CD4-positive, alpha-beta T cell treated with Interleukin-2 at 100 ng/mL for 4 hours (primary cell): ENCODE data around the gene TXNL4B.
"Not testable (repeated sequence)": the region's sequence is repeated elsewhere in the genome, so short reads cannot be mapped to it uniquely, and the experiment has no call there.

Experiments used
- DNase-seq: peaks from one replicate; pipeline ENCODE4 v3.0.0-alpha.2; 2020; ENCODE audit warnings: low spot score

Gene TXNL4B

DNA sequence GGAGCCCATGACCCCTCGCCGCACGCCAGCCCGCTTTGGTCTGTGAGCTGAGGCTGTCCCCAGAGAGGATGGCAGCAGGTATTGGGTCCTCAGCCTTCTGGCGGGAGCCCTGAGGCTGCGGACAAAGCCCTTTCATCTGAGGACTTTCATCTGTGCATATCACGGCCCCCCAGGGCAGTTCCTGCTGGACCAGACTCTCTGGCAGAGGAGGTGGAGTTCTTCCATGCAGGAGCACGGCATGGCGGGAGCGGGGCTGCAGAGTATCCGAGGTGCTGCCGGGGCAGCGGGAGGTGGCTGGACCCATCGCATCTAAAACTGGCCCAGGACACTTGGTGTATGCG, 19.0 kb upstream of the TXNL4B start:
- DNase-seq: no peak

DNA sequence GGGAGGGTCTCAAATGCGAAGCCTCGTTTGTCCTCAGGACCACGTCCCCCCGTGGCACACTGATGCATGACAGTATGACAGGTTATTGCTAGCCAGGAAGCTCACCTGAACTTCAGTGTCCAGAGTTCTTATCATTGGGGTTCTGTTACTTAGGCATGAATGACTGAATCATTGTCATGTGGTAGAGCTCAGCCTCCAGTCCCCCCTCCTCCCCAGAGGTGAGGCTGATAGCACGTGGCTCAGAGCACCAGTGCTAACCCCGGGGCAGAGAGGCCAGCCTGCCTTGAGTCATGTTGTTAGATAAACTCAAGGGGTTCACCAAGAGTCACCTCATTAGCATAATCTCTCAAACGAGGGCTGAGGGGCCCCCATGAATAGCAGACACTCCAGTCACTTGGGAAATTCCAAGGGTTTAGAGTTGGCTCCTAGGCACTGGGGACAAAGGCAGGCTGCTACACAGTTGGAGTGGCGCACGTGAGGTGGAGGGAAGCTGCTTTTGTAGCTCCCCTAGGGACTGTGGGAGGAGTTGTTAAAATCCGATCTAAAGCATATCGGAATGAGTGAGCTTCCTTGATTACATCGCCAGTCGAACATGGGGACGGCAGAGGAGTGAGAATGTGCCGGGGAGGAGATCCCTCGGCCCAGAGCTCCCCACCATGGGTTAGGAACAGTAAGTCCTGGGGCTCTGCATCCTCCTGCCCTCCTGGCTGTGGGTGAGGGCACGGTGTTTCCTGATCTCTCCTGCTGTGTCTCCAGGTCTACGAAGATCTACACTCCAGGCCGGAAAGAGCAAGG, 18.4 kb upstream of the TXNL4B start:
- no peak for DNase-seq

DNA sequence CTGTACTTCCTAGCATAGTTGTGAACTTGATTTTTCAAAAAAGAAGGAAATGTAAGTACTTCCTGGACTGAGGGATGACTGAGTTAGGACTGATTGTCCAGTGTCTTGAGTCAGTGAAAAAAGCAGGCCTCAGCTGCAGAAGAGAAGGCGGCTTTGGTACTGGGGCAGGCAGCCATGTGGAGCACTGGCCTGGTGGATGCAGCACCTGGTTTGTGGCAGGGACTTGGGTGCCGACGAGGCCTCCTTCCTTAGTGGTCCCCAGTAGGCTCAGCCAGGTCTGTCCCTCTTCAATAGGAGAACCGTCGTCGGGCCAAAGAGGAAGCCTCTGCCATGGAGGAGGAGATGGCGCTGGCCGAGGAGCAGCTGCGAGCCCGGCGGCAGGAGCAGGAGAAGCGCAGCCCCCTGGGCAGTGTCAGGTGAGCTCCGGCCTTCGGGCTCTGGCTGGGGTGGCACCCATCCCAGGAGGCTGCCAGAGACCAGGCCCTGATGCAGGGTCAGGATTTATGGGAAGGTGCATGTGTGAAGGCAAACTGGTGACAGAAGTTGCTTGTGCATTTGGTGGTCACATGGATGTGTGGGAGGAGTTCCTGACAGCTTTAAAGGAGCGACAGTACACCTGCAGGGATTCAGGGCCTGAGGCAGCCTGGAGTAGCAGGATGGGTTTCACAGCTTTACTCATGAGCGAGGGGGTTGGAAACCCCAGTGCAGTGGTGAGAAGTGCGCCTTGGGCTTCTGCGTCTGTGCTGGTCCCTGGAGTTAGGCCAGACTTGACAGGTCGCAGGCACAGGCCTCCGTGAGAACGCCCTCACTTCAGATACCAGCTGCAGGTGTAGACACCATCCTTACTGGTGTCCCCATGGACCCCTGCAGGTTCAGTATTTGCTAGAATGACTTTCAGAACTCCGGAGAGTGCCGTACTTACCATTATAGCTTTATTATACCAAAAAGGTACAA, 17.5 kb upstream of the TXNL4B start:
- DNase-seq: no peak

DNA sequence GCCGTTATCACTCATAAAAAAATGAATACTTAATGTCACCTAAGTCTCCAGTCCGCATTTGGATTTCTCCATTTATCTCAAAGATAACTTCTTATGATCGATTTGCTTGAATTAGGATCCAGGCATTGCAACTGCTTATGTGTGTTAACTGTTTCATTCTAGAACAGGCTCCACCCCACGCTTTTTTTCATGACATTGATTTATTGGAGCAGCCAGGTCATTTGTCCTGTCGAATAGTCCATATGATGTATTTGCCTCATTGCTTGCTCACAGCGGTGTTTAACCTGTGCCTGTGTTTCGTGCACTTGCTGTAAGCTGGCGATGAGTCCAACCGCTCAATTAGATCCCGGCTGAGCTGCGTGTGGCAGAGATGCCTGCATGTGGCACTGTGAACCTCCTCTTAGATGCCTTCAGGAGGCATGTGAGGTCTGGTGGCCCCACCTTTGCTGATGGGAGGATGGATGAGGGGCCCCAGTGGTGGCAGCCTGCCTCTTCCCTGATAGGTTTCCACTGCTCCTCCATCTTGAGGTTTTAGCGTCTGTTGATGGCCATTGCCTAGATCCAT, 16.6 kb upstream of the TXNL4B start:
- DNase-seq: no peak

DNA sequence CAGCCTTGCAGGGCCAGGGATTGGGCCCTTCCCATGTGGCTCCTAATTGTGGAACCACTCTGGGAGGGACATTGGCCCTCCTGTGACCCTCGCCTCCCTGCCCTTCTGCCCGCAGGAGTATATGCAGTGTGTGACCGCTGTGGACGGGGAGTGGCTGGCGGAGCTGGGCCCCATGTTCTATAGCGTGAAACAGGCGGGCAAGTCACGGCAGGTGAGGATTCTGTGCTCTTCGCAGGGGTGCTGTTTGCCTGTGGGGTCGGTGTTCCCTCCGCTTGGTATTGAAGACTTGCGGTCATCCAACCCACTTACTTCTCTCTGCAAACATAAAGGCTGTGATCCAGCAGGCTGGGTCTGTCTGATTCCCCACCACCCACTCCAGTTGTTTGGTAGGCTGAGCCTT, 15.9 kb upstream of the TXNL4B start:
- DNase-seq: no peak

DNA sequence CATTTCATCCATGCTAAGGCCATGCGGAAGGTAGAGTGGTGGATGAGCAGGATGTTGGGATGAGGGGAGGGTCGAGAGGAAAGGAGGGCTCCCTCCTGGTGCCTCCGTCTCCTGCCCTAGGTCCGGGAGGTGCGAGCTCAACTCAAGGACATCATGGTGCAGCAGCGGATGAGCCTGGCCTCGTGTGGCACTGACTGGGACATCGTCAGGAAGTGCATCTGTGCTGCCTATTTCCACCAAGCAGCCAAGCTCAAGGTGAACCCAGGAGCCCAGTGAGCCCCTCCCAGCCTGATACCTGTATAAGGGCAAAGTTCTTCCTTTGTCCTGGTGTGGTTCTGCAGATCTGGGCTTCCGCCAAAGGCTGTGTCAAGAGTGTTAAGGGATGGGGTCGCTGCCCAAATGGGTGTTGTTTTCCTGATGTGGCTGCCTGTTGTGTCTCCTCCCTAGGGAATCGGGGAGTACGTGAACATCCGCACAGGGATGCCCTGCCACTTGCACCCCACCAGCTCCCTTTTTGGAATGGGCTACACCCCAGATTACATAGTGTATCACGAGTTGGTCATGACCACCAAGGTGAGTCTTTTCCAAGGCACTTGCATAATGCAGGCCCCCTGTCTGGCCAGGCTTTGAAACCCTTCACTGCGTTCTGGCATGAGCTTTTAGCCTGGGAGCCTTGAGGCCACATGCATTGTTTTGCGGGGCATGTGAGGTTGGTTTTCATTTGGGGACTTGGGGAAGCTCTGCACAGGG, 15.1 kb upstream of the TXNL4B start:
- DNase-seq: no peak

DNA sequence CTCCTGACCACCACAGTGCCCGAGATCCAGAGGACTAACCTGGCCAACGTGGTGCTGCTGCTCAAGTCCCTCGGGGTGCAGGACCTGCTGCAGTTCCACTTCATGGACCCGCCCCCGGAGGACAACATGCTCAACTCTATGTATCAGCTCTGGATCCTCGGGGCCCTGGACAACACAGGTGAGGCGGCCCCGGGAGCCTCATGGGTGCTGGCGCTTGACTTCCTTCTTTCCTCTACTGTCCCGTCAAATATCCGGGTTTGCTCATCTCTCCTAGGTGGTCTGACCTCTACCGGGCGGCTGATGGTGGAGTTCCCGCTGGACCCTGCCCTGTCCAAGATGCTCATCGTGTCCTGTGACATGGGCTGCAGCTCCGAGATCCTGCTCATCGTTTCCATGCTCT, 14.0 kb upstream of the TXNL4B start:
- DNase-seq: no peak

DNA sequence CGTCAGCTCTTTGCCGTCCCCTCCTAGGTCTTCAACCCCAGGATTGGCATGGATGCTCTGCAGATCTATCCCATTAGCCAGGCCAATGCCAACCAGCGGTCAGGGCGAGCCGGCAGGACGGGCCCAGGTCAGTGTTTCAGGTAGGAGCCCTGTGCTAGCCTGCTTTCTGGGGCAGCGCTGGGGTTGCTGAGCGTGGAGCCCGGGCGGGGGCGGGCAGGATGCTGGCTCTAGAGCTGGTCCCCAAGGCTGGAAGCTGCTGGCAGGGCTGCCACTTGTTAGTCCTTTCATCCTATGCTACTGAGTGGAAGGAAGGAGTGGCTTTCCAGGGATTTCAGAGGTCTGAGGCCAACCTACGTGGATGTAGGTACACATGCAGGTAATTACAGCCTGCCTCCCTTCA, 12.6 kb upstream of the TXNL4B start:
- DNase-seq: no peak

DNA sequence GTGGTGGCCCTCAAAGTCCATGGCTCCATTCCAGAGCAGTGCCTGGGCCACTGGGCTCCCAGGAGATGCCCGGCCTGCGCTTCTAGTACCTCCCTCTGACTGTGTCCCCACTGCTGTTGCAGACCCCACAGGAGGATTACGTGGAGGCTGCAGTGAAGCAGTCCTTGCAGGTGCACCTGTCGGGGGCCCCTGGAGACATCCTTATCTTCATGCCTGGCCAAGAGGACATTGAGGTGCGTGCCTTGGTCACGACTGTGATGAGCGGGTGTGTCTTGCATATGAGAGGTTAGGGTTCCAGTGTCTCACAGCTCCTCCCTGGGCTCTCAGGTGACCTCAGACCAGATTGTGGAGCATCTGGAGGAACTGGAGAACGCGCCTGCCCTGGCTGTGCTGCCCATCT, 11.5 kb upstream of the TXNL4B start:
- no peak for DNase-seq

DNA sequence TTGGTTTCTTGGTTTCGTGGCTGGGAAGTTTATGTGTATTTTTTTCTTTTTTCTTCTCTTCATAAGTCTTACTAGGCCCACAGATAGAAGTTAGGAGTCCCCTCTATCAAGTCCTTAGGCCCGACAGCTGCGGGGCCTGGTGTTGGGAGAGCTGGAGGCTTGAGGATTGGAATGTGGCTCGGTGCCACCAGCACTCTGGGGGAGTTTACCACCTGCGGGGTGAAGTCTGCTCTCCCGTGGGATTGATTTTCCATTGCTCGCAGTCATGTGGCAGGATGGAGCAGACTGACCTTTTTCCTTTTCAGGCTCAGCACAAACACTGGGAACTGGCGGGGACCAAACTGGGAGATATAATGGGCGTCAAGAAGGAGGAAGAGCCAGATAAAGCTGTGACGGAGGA, 7.8 kb upstream of the TXNL4B start:
- DNase-seq: no peak

DNA sequence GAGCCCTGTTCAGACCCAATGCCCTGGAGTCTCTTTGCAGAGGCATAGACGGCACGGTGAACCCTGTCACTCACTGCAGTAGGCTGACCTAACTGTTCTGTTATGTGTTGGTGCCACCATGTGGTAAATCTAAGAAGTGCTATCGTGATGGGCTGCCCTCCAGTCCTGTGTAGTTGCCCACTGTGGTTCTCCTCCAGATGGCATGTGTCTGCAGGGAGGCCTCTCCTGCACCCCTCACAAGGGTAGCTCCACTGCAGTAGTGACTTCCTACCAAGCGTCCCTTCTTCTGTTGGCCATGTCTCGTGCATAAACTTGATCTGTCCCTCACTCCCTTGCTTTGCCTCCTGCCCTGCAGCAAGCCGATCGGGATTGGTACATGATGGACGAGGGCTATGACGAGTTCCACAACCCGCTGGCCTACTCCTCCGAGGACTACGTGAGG, 6.0 kb upstream of the TXNL4B start:
- DNase-seq: peak; percentile 44

DNA sequence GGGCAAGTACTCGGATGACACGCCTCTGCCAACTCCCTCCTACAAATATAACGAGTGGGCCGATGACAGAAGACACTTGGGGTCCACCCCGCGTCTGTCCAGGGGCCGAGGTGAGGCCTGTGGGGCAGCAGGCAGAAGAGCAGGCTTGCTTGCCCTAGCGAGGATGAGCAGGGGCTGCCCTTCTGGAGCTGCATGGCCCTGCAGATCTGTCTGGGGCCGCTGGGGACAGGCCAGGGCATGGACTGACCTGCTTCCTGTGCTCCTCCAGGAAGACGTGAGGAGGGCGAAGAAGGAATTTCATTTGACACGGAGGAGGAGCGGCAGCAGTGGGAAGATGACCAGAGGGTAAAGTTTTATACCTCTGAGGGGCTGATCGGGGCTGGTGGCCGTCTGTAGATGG, 5.5 kb upstream of the TXNL4B start:
- DNase-seq: no peak

DNA sequence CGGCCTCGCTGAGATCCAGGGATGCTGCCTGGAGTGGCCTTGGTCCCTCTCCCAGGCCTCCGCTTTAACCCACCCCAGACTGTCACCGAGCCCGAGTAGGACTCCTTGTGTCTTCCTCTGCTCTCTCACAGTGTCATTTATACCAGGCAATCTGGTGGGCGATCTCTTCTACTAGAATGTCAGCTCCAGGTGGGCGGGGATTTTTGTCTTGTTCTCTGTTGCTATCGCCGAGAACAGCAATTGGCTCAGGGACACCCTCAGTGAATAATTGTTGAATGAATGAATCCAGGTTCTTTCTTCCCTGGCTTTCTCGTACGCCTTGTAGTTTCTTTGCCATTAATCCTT, 818 bp upstream of the TXNL4B start:
- DNase-seq: no peak

DNA sequence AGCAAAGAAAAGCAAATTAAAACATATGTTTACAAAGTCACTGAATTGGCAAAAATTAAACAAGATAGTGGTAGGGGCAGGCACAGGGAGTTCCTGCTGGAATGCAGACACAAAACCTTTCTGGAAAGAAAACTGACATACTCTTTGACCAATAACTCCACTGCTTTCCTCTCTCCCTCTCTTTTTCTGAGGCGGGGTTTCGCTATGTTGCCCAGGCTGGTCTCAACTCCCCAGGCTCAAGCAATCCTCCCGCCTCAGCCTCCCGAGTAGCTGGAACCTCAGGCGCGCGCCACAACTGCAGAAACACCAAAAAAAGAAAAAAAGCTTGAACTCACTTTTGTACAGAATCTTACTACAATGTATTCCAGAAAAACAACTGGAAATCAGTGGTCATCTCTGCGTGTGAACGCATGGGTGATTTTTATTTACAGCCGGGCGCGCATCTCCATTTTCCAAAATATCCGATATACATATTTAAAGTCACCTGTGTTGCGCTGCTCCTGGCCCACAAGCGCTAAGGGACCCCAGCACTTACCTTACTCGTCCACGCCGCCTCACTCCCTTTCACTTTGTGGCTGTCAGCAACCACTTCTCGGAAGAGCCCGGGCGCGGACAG, 480 bp downstream of the TXNL4B start:
- DNase-seq: no peak

DNA sequence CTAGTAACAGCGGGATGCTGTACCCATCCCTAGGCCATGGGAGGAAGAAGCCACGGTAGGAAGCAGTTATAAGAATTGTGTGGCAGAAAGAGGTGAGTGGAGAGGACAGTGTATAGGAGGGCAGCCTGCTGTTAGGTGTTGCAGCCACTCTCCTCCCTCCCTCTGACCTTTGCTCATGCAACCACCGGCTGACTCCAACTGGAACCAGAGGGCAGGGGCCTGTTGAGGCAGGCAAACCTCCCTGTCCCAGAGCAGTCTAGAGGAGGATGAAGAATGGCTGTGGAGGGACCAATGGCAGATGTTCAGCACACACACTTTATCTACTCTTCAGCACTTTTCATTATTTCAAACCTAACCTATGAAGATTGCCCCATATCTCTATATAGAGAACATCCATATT, 2.2 kb downstream of the TXNL4B start:
- DNase-seq: no peak

DNA sequence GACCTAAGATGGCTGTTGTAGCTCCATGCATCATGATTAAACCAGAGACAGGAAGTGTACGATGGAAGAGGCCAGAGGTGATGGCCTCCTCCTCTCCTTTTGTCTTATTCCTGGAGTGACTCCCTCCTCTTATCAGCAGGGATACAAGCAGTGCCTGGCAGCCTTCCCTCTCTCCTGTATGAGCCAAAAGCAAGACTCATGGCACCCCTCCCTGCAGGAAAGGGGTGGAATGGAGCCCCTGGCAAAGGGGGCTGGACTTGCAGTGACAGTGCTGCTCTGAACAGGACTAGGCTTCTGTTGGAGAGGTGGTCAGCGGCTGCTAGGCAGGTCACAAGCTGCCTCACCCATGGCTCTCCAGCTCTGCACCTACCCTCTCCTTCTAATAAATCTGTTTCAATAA, 8.4 kb downstream of the TXNL4B start:
- no peak for DNase-seq

DNA sequence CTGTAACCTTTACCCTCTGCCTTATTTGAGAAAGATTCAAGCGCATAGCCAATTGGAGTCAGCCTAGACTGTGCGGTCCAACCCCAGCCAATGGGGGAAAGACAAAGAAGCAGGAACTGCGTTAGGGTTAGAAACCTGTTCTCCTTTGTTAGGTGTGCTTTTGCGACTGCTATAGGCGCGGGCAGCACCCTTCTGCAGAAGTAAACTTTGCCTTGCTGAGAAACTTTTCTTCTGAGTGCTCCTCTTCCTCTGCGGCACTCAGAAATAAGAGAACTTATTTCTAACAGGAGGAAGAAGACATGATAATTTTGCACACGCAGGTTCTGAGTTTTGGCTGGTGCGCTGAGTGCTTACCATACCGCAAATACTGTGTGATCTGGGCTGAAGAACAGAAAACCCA, 9.0 kb downstream of the TXNL4B start:
- no peak for DNase-seq

DNA sequence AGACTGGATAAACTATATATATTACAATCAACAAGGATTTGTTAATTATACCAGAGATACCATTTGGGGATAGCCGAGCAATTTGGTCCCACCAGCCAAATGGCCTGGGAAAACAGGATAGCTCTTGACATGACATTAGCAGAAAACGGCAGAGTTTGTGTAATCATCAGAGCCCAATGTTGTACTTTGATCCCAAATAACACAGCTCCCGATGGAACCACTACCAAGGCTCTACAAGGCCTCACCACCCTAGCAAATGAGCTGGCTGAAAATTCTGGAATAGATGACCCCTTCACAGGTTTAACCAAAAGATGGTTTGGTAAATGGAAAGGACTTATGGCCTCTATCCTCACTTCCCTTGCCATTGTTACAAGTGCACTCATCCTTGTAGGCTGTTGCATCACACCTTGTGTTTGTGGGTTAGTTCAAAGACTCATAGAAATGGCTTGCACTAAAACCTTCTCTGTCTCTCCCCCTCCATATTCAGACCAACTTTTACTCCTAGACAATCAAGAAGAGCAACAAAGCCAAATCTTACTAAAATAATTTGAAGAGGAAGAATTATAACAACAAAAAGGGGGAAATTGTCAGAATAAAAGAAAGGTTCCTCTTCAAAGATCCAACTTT, 9.5 kb downstream of the TXNL4B start:
- DNase-seq: no peak

DNA sequence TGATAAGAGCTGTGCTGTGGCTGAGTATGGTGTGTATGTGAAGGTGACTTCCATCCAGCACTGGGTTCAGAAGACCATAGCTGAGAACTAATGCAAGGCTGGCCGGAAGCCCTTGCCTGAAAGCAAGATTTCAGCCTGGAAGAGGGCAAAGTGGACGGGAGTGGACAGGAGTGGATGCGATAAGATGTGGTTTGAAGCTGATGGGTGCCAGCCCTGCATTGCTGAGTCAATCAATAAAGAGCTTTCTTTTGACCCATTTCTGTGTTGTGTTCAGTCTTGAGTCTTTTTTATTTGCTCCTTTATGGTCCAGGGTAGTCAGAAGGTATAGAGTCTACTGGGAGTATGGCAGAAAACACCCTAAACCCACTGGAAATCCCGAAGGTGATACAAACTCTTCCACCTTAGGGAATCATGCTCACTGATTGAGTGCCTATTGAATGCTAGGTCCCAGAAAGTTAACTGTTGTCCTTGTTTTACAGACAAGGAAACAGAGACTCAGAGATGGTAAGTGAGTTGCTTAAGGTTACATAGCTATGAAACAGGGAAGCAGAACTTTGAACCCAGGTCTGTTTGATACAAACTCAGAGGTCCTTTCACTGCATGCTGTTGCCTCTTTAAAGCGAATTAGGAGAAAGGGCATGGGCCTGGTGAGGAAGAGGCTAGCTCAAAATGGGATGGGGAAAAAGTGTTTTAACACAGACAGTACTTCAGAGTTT, 16.3 kb downstream of the TXNL4B start:
- not testable (repeated sequence) for DNase-seq

DNA sequence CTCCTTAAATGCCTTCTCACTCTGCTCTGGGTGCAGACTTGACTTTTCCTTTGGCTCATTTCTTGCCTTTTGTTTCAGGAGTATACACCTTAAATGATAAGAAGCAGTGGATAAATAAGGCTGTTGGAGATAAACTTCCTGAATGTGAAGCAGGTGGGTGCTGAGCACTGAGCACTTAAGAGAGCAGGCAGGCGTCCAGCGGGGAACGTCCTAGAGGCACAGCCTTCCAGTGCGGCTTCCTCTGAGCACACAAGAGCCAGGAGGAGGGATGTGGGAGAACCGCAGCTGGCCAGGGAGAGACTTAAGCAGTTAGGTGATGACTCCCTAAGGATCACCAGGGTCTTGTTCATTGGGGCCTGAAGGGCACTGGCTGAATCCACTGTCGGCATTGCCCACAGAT, 18.4 kb downstream of the TXNL4B start:
- not testable (repeated sequence) for DNase-seq
